GM12865 (cell line): ENCODE measurements around the gene PLXNC1.
A peak's percentile ranks its signal among the peaks of the same experiment; 100 is the strongest.

ENCODE experiments used
- DNase-seq: peaks from one replicate; pipeline ENCODE4 v3.0.0; 2010; ENCODE audit warnings: low read depth
- H3K4me3 ChIP-seq: 2 replicates; pipeline ENCODE4 v1.5.1; 2011; ENCODE audit warnings: mild to moderate bottlenecking, low read depth, low read length, control low read depth
- TF ChIP-seq, protein P1 (sequence below): IDR thresholded peaks from 2 replicates; pipeline ENCODE4 v1.5.1; 2011; ENCODE audit warnings: low read length, control low read depth, low read depth, inconsistent platforms; ENCODE audit not compliant: insufficient read depth; ENCODE audit errors: missing control alignments

The PLXNC1 gene

DNA sequence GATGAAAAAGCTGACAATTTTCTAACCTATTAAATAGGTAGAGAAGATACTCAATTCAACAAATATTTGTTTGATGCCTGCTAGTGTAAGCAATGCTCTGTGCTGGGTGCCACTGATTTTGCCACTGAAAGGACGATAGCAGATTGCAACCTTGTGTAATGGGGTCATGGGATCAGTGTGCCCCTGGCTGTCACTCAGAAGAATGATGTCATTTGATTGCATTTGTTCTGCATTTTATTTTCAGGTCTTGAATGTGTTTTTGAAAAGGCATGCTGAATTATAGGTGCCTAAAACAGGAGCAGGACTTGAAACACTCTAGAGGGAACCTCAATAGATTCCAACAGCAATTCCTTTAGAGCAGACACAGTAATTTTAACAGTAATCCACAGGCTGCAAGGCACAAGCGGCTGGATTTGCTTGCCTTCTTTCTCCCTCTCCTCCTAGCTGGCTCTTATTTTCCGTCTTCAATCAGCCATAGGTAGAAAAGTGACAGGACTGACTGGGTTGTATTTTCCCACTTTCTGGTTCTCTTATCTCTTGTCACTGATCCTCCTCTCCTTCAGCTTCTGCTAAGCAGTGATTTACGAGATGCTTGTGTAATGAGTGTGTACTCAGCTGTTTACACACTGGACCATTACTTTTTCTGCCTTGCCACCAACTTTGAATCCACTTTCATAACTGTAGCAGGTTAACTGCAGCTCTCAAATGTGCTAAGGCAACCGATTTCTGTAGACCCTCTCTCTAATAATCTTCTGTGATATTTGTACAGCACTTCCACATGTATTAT, 4.1 kb downstream of the PLXNC1 start:
- TF ChIP-seq, protein P1, sequence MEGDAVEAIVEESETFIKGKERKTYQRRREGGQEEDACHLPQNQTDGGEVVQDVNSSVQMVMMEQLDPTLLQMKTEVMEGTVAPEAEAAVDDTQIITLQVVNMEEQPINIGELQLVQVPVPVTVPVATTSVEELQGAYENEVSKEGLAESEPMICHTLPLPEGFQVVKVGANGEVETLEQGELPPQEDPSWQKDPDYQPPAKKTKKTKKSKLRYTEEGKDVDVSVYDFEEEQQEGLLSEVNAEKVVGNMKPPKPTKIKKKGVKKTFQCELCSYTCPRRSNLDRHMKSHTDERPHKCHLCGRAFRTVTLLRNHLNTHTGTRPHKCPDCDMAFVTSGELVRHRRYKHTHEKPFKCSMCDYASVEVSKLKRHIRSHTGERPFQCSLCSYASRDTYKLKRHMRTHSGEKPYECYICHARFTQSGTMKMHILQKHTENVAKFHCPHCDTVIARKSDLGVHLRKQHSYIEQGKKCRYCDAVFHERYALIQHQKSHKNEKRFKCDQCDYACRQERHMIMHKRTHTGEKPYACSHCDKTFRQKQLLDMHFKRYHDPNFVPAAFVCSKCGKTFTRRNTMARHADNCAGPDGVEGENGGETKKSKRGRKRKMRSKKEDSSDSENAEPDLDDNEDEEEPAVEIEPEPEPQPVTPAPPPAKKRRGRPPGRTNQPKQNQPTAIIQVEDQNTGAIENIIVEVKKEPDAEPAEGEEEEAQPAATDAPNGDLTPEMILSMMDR = no peak
- no peak overlapping the region for H3K4me3 ChIP-seq
- DNase-seq = no peak

DNA sequence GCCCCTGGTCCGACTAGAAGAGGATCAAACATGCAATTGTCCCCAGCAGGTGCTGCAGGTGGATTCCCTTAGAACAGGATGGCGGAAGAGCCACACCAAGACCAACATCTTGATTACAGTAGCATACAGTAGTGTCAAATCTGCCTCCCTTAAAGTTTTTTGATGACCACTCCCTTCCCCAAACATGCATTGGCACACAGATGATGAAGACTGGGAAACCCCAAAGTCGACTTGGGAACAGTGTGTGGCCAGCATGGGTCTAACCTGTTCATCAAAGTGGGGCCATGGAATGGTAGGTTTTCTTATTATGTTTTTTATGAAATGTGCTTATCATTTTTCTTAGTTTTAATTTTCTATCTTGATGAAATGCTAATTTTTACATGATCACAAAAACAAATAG, 8.8 kb downstream of the PLXNC1 start:
- no peak overlapping the region for H3K4me3 ChIP-seq
- TF ChIP-seq, protein P1 = no peak
- DNase-seq = no peak

DNA sequence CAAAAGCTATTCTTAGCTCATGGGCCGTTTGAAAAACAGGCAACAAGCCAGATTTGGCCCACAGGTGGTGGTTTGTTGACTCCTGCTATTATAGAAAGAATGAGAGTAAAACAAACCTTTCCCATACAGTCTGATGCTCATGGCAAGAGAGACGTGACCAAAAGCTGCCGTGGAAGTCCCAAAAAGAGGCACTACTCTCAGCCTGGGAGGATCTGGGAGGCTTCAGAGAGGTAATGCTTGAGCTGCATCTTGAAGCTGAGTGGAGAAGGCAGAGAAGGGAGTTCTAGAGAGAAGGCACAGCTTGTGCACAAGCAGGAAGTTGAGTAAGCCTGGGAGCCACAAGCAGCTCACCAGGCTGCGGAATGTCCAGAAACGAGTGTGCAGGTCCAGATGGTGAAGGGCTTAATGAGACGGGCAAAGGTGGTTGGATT, 9.6 kb downstream of the PLXNC1 start:
- TF ChIP-seq, protein P1 = no peak
- peak overlapping the region; percentile 6 for H3K4me3 ChIP-seq
- peak; percentile 80 for DNase-seq

DNA sequence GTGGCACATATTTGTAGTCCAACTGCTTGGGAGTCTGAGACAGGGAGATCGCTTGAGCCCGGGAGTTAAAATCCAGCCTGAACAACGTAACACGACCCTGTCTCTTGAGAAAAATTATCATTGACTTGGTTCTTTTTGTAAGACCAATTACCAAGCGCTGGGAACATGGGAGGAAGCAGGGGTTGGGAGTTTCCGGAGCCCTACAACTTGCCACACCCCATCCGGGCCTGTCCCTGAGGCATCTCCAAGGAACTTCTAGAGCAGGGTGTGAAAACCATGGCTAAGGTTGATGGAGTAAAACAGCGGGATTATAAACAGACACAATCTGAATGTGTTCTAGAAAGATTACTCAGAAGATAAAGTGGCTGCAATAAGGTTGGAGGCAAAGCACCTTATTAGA, 10.3 kb downstream of the PLXNC1 start:
- TF ChIP-seq, protein P1 = no peak
- peak overlapping the region; percentile 2; the same call in 1 of the 2 replicates for H3K4me3 ChIP-seq
- no peak for DNase-seq

DNA sequence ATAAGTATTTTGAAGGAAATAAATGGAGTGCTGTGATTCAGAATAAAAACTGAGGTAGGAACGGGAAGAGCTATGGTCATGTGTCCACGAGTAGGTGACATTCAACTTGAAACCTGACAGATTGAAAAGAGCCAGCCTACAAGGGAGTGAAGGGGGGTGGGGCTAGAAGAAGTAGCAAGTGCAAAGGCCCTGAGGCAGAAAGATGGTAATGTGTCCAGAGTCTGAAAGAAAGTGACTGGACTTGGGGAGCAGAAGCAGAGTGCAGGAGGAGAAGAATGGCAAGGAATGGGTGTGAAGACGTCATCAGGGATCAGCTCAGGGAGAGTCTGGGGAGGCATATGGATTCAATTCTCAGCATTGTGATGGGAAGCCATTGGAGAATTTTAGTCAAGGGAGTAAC, 13.7 kb downstream of the PLXNC1 start:
- no peak for DNase-seq
- TF ChIP-seq, protein P1 = no peak
- no peak overlapping the region for H3K4me3 ChIP-seq

DNA sequence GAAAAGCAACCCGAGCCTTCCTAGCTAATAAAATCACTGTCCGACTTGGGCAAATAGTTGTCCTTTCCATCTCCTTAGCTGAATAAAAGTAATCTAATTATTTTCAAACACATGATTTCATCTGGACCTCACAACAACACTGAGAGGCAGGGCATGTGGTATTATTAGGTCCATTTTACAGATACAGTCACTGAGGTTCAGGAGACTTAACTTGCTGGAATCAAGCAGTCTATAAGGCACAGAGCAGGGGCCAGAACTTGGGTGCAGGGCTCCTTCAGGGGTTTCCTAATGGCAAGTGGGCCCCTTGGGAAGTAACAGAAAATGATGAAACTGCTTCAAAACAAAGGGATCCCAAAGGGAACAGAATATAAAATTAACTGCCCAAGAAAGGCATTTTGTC, 15.5 kb downstream of the PLXNC1 start:
- no peak overlapping the region for H3K4me3 ChIP-seq
- no peak for DNase-seq
- TF ChIP-seq, protein P1 = no peak

DNA sequence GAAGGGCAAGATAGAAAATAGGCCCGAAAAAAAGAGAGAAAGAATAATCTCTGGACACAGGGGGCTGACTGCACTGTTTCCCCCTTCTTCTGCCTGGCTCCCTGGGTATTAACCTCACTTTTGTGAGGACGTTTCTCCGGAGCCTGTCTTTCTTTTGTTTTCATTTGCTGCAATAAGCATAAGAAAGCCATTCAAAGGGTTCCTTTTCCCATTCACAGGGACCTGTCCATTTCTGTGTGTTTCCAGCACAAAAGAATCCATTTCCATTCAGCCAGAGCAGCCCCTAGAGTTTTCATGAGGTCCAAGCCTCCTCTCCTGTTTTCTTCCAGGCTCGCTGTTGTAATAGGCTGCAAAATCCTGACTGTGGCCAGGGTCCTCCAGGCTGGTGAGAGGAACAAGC, 16.8 kb downstream of the PLXNC1 start:
- TF ChIP-seq, protein P1 = no peak
- H3K4me3 ChIP-seq = no peak overlapping the region
- DNase-seq = no peak
